Trophoblast cell (in vitro differentiated cells and primary cell): ENCODE measurements around the gene TTC28.

Experiments used
- DNase-seq, 2 donors: peaks; one replicate each; pipeline ENCODE4 v3.0.0-alpha.2; 2016
- H2AFZ ChIP-seq: 2 replicates; pipeline ENCODE4 v1.6.1; 2013; ENCODE audit warnings: low read length, moderate library complexity, mild to moderate bottlenecking; ENCODE audit not compliant: insufficient read depth, poor library complexity
- H2AK5ac ChIP-seq: 2 replicates; pipeline ENCODE4 v1.6.1; 2013; ENCODE audit warnings: mild to moderate bottlenecking, low read length
- H2BK120ac ChIP-seq: 2 replicates; pipeline ENCODE4 v1.6.1; 2013; ENCODE audit warnings: low read length, mild to moderate bottlenecking, moderate library complexity; ENCODE audit not compliant: insufficient read depth, poor library complexity
- H2BK12ac ChIP-seq: 2 replicates; pipeline ENCODE4 v1.6.1; 2013; ENCODE audit warnings: mild to moderate bottlenecking, low read length, moderate library complexity
- H2BK5ac ChIP-seq: 2 replicates; pipeline ENCODE4 v1.6.1; 2013; ENCODE audit warnings: low read length, low read depth, moderate library complexity, mild to moderate bottlenecking; ENCODE audit not compliant: poor library complexity
- H3K14ac ChIP-seq: 2 replicates; pipeline ENCODE4 v1.6.1; 2013; ENCODE audit warnings: mild to moderate bottlenecking, low read length
- H3K18ac ChIP-seq: 2 replicates; pipeline ENCODE4 v1.6.1; 2013; ENCODE audit warnings: mild to moderate bottlenecking, low read length
- H3K23ac ChIP-seq: 2 replicates; pipeline ENCODE4 v1.6.1; 2013; ENCODE audit warnings: low read length
- H3K27ac ChIP-seq: 2 replicates; pipeline ENCODE4 v1.5.1; 2013; ENCODE audit warnings: low read depth, mild to moderate bottlenecking, inconsistent platforms, low read length, moderate library complexity
- H3K27me3 ChIP-seq: 2 replicates; pipeline ENCODE4 v1.6.1; 2013; ENCODE audit warnings: inconsistent platforms, mild to moderate bottlenecking, low read length, moderate library complexity; ENCODE audit not compliant: insufficient read depth
- H3K36me3 ChIP-seq, 2 experiments: 1 replicate in 1 of 2; 2 replicates in 1 of 2; pipeline ENCODE4 v1.6.1; 2013; ENCODE audit warnings: low read length in 2 of 2, mild to moderate bottlenecking in 2 of 2, moderate library complexity in 1 of 2; ENCODE audit not compliant: insufficient read depth in 2 of 2, control insufficient read depth in 1 of 2
- H3K4ac ChIP-seq: 2 replicates; pipeline ENCODE4 v1.6.1; 2013; ENCODE audit warnings: low read depth, mild to moderate bottlenecking, low read length, moderate library complexity
- H3K4me1 ChIP-seq, 2 experiments: 1 replicate in 1 of 2; 2 replicates in 1 of 2; pipeline ENCODE4 v1.6.1; 2013; ENCODE audit warnings: low read length in 2 of 2, mild to moderate bottlenecking in 2 of 2, moderate library complexity in 1 of 2; ENCODE audit not compliant: insufficient read depth in 2 of 2, control insufficient read depth in 1 of 2
- H3K4me2 ChIP-seq: 2 replicates; pipeline ENCODE4 v1.6.1; 2013; ENCODE audit warnings: inconsistent platforms, mild to moderate bottlenecking, low read length, moderate library complexity
- H3K4me3 ChIP-seq: 2 replicates; pipeline ENCODE4 v1.5.1; 2013; ENCODE audit warnings: mild to moderate bottlenecking, low read depth, low read length, inconsistent platforms
- H3K79me1 ChIP-seq: one replicate; pipeline ENCODE4 v1.6.1; 2013; ENCODE audit warnings: low read length
- H3K79me2 ChIP-seq: 2 replicates; pipeline ENCODE4 v1.6.1; 2013; ENCODE audit warnings: low read length, mild to moderate bottlenecking; ENCODE audit not compliant: control insufficient read depth, insufficient read depth, poor library complexity
- H3K9ac ChIP-seq: 2 replicates; pipeline ENCODE4 v1.6.1; 2013; ENCODE audit warnings: mild to moderate bottlenecking, low read length
- H3K9me3 ChIP-seq: 2 replicates; pipeline ENCODE4 v1.6.1; 2013; ENCODE audit warnings: low read depth, mild to moderate bottlenecking, control low read depth, inconsistent platforms, low read length; ENCODE audit not compliant: insufficient read depth
- H4K12ac ChIP-seq: 2 replicates; pipeline ENCODE4 v1.6.1; 2013; ENCODE audit warnings: low read depth, mild to moderate bottlenecking, low read length, moderate library complexity
- H4K8ac ChIP-seq: 2 replicates; pipeline ENCODE4 v1.6.1; 2013; ENCODE audit warnings: low read depth, mild to moderate bottlenecking, low read length, moderate library complexity
- H4K91ac ChIP-seq: one replicate; pipeline ENCODE4 v1.6.1; 2013; ENCODE audit warnings: low read depth, mild to moderate bottlenecking, low read length, moderate library complexity
- WGBS: extraction: QIAGEN DNeasy Blood & Tissue Kit; methylation state at CpG from one replicate; pipeline ENCODE4 v1.1.7; 2013; ENCODE audit warnings: missing lambda C conversion rate; ENCODE audit not compliant: insufficient read length, insufficient coverage; ENCODE audit errors: extremely low coverage; 5-methylcytosine and 5-hydroxymethylcytosine counted together

TTC28 gene

GRCh38 chr22:27983361-27983791 is 696.3 kb downstream of the TTC28 start:
- DNase-seq = no peak
- no peak overlapping the region for H3K4me2 ChIP-seq
- H4K91ac ChIP-seq = no peak overlapping the region
- H2BK12ac ChIP-seq = no peak overlapping the region
- H3K27me3 ChIP-seq = no peaks in the 10 kb centered on the region
- H3K18ac ChIP-seq = no peak overlapping the region
- H2BK5ac ChIP-seq = no peak overlapping the region
- H4K8ac ChIP-seq = no peak overlapping the region
- H3K4me3 ChIP-seq = peak overlapping the region; percentile 10
- peaks cover 13 to 15% of the 10 kb centered on the region in 2 experiments for H3K4me1 ChIP-seq
- H3K14ac ChIP-seq = no peak overlapping the region
- H3K9ac ChIP-seq = no peak overlapping the region
- H4K12ac ChIP-seq = no peak overlapping the region
- no CpG with 5 or more reads among the region's 15 CpGs for WGBS
- peaks cover 12 to 15% of the 10 kb centered on the region in 2 experiments for H3K36me3 ChIP-seq
- no peak overlapping the region for H3K27ac ChIP-seq
- no peak overlapping the region for H3K4ac ChIP-seq
- H2BK120ac ChIP-seq = no peak overlapping the region
- no peak overlapping the region for H2AK5ac ChIP-seq
- no peak overlapping the region for H2AFZ ChIP-seq
- H3K79me2 ChIP-seq = no peaks in the 10 kb centered on the region
- no peaks in the 10 kb centered on the region for H3K9me3 ChIP-seq
- H3K23ac ChIP-seq = no peak overlapping the region
- peaks cover 5% of the 10 kb centered on the region for H3K79me1 ChIP-seq

GRCh38 chr22:27982630-27983180 is 696.9 kb downstream of the TTC28 start:
- H3K14ac ChIP-seq = no peak overlapping the region
- no peak overlapping the region for H3K23ac ChIP-seq
- peaks cover 12 to 14% of the 10 kb centered on the region in 2 experiments for H3K4me1 ChIP-seq
- H3K4me3 ChIP-seq = no peak overlapping the region
- no peak overlapping the region for H4K12ac ChIP-seq
- no peaks in the 10 kb centered on the region for H3K27me3 ChIP-seq
- no peak overlapping the region for H3K4me2 ChIP-seq
- no peak overlapping the region for H4K8ac ChIP-seq
- no peak overlapping the region for H4K91ac ChIP-seq
- no peaks in the 10 kb centered on the region for H3K9me3 ChIP-seq
- no peak overlapping the region for H2BK5ac ChIP-seq
- H2BK120ac ChIP-seq = no peak overlapping the region
- H3K9ac ChIP-seq = no peak overlapping the region
- no peaks in the 10 kb centered on the region for H3K79me2 ChIP-seq
- peaks cover 12 to 16% of the 10 kb centered on the region in 2 experiments for H3K36me3 ChIP-seq
- H3K79me1 ChIP-seq = peaks cover 5% of the 10 kb centered on the region
- no peak overlapping the region for H2AFZ ChIP-seq
- H3K18ac ChIP-seq = no peak overlapping the region
- no CpG with 5 or more reads among the region's 20 CpGs for WGBS
- no peak overlapping the region for H3K4ac ChIP-seq
- H2AK5ac ChIP-seq = no peak overlapping the region
- no peak for DNase-seq
- no peak overlapping the region for H2BK12ac ChIP-seq
- H3K27ac ChIP-seq = no peak overlapping the region

- Histone ChIP-seq H2BK5ac (no peak overlapping the region), H3K79me2 (no peaks in the 10 kb centered on the region)
- WGBS = no CpG with 5 or more reads among the region's 15 CpGs
Observed at GRCh38 chr22:27982106-27982505, 697.5 kb downstream of the TTC28 start.

GRCh38 chr22:27980424-27981148 is 699.1 kb downstream of the TTC28 start:
- Histone ChIP-seq H2AK5ac (no peak overlapping the region), H3K14ac (no peak overlapping the region), H4K12ac (no peak overlapping the region), H2AFZ (no peak overlapping the region), H3K4me2 (no peak overlapping the region), H3K9ac (no peak overlapping the region), H3K79me2 (no peaks in the 10 kb centered on the region), H3K79me1 (peaks cover 2% of the 10 kb centered on the region), H3K4ac (no peak overlapping the region), H2BK5ac (no peak overlapping the region), H3K18ac (no peak overlapping the region), H2BK12ac (no peak overlapping the region), H3K4me3 (no peak overlapping the region), H3K27me3 (no peaks in the 10 kb centered on the region), H2BK120ac (no peak overlapping the region), H3K27ac (no peak overlapping the region), H3K4me1 (peaks cover 0 to 3% of the 10 kb centered on the region in 2 experiments), H3K36me3 (peaks cover 12 to 13% of the 10 kb centered on the region in 2 experiments), H4K8ac (no peak overlapping the region), H3K9me3 (no peaks in the 10 kb centered on the region), H4K91ac (no peak overlapping the region), H3K23ac (no peak overlapping the region)
- DNase-seq = no peak
- WGBS = no CpG with 5 or more reads among the region's 7 CpGs

More at GRCh38 chr22:27982106-27982505, 697.5 kb downstream of the TTC28 start:
- Histone ChIP-seq H3K36me3 (peaks cover 12 to 17% of the 10 kb centered on the region in 2 experiments), H3K4me1 (peaks cover 6 to 8% of the 10 kb centered on the region in 2 experiments), H3K79me1 (peaks cover 2% of the 10 kb centered on the region), H2BK12ac (no peak overlapping the region), H3K4me2 (no peak overlapping the region), H3K14ac (no peak overlapping the region), H3K27ac (no peak overlapping the region), H3K4ac (no peak overlapping the region), H4K8ac (no peak overlapping the region), H2AK5ac (no peak overlapping the region), H3K27me3 (no peaks in the 10 kb centered on the region), H2AFZ (no peak overlapping the region), H3K18ac (no peak overlapping the region), H4K91ac (no peak overlapping the region), H2BK120ac (no peak overlapping the region), H3K9ac (no peak overlapping the region), H3K9me3 (no peaks in the 10 kb centered on the region), H4K12ac (no peak overlapping the region), H3K23ac (no peak overlapping the region), H3K4me3 (no peak overlapping the region)
- no peak for DNase-seq
